Activated naive CD4-positive, alpha-beta T cell treated with anti-CD3 and anti-CD28 coated beads, Interleukin-2, amount 10 ng/mL, durations not matched to agents 7 days and 5 days (primary cell): ENCODE results near the gene FAM3B.

Experiments used
- CTCF ChIA-PET: fragments of 350-600 bp; sonication (Branson Sonifier 250); formaldehyde crosslinking; loops from one replicate; lab custom pipeline; 2021; ENCODE audit warnings: antibody characterized with exemption; lab: Charles Lee
- DNase-seq: peaks from one replicate; pipeline ENCODE4 v3.0.0-alpha.2; 2020
- H3K27ac Mint-ChIP-seq: one replicate; pipeline ENCODE4 v1.8.0; 2021; ENCODE audit warnings: mild to moderate bottlenecking, moderate library complexity, mixed read lengths
- H3K27me3 Mint-ChIP-seq: one replicate; pipeline ENCODE4 v1.8.0; 2021; ENCODE audit warnings: mild to moderate bottlenecking, mixed read lengths
- H3K36me3 Mint-ChIP-seq: one replicate; pipeline ENCODE4 v1.8.0; 2021; ENCODE audit warnings: mixed read lengths
- H3K4me1 Mint-ChIP-seq: one replicate; pipeline ENCODE4 v1.8.0; 2021; ENCODE audit warnings: mixed read lengths
- H3K4me3 Mint-ChIP-seq: one replicate; pipeline ENCODE4 v1.8.0; 2021; ENCODE audit warnings: mild to moderate bottlenecking, moderate library complexity, mixed read lengths
- H3K9me3 Mint-ChIP-seq: one replicate; pipeline ENCODE4 v1.8.0; 2021; ENCODE audit warnings: mixed read lengths

FAM3B gene, protein sequence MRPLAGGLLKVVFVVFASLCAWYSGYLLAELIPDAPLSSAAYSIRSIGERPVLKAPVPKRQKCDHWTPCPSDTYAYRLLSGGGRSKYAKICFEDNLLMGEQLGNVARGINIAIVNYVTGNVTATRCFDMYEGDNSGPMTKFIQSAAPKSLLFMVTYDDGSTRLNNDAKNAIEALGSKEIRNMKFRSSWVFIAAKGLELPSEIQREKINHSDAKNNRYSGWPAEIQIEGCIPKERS

DNA sequence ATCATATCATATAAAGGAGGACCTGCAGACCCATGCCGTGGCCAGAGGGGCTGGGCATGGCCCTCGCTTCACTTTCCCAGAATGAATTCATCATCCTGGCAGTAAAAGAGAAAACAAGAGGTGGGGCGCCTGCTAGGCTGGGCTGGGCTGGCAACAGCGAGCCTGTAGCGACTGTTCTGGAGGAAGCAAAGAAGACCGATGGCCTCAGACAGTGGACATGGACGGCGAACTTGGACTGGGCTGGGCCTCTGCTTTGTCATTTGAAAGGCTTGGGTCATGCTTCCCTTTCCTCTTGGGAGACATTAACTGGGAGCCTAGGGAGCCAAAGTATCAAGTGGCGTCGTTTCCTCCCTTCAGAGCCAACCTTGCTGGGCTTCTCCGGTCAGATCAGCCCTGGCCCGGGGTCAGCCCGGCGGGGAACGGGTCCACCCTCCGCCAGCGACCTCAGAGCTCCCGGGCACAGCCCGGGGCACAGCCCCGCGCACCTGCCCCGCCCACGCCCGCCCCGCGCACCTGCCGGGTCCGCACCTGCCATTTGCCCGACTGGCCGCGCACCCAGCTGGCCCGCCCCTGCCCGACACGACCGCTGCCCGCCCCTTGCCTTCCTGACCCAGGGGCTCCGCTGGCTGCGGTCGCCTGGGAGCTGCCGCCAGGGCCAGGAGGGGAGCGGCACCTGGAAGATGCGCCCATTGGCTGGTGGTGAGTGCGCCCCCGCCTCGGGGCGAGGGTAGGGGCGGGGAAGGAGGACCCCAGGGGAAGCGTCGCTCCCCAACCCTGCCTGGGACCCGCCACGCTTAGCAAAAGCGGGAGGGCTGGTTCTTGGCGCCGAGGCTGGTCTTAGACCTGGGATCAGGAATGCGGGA is at the start of gene FAM3B:
Gene FAM3B, plus strand, starts transcription at position 602 of the 863 bp plus-strand sequence. Its CDS starts 79 bp downstream, at position 681.
- Mint-ChIP-seq H3K36me3 (no peaks in the 10 kb centered on the region), H3K4me1 (peaks cover 7% of the 10 kb centered on the region), H3K9me3 (no peaks in the 10 kb centered on the region), H3K27ac (no peak within 1 kb of the TSS), H3K4me3 (no peak within 1 kb of the TSS), H3K27me3 (peaks cover 73% of the 10 kb centered on the region)
- CTCF ChIA-PET: no interaction called here
- DNase-seq: no peak

GRCh38 chr21:41267346-41267745 is 49.3 kb upstream of the FAM3B start:
- H3K4me3 Mint-ChIP-seq: no peak overlapping the region
- H3K4me1 Mint-ChIP-seq: no peaks in the 10 kb centered on the region
- DNase-seq: no peak
- CTCF ChIA-PET: interaction anchor here (2.5 kb wide), 1 partner anchor 16 kb away, joined by 8 read pairs; no protein-coding TSS in a partner anchor
- H3K9me3 Mint-ChIP-seq: peaks cover 1% of the 10 kb centered on the region
- H3K36me3 Mint-ChIP-seq: no peaks in the 10 kb centered on the region
- no peak overlapping the region for H3K27ac Mint-ChIP-seq
- peaks cover 18% of the 10 kb centered on the region for H3K27me3 Mint-ChIP-seq

DNA sequence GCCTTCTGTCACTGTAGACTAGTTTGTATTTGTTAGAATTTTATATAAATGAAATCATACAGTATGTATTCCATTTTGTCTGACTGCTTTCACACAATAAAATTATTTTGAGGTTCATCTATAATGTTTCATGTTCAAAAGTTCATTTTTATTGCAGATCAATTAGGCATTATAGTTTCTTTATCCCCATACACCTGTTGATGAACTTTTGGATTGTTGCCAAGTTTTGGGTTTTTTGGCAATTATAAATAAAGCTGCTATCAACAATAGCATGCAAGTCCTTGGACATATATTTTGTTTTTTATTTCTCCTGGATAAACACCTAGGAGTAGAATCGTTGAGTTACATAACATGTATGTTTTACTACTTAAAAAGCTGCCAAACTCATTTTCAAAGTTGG is 47.1 kb upstream of the FAM3B start:
- peaks cover 17% of the 10 kb centered on the region for H3K27me3 Mint-ChIP-seq
- H3K36me3 Mint-ChIP-seq: no peaks in the 10 kb centered on the region
- no peak overlapping the region for H3K4me3 Mint-ChIP-seq
- H3K9me3 Mint-ChIP-seq: peaks cover 6% of the 10 kb centered on the region
- H3K27ac Mint-ChIP-seq: no peak overlapping the region
- no peak for DNase-seq
- no peaks in the 10 kb centered on the region for H3K4me1 Mint-ChIP-seq
- CTCF ChIA-PET: interaction anchor here (2.5 kb wide), 1 partner anchor 14 kb away, joined by 8 read pairs; no protein-coding TSS in a partner anchor

- Mint-ChIP-seq H3K9me3 (peaks cover 6% of the 10 kb centered on the region), H3K27me3 (peaks cover 35% of the 10 kb centered on the region), H3K27ac (no peak overlapping the region), H3K4me3 (no peak overlapping the region), H3K4me1 (no peaks in the 10 kb centered on the region), H3K36me3 (no peaks in the 10 kb centered on the region)
- CTCF ChIA-PET: no interaction called here
- no peak for DNase-seq
These were observed 39.4 kb upstream of the FAM3B start for GRCh38 chr21:41277196-41277595.

DNA sequence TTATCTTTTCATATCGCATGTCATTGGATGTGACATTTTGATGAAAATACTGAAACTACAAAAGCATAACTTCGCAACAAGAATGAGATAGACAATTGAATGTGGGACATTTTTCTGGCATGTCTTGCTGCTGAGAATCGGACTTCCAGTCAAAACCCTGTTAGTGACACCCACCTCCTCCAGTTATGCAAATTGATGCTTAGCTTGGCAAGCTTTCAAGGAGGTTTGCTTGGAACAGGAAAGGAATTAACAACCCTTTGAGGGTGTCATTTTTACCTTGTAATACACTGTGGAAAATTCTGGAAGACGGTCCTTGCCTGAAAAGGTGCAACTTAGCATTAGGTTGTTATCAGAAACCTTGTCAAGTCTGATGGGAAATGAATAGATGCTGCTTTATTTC is 38.8 kb upstream of the FAM3B start:
- Mint-ChIP-seq H3K36me3 (no peaks in the 10 kb centered on the region), H3K9me3 (peaks cover 1% of the 10 kb centered on the region), H3K4me1 (no peaks in the 10 kb centered on the region), H3K27ac (no peak overlapping the region), H3K4me3 (no peak overlapping the region), H3K27me3 (peaks cover 39% of the 10 kb centered on the region)
- no peak for DNase-seq
- CTCF ChIA-PET: no interaction called here

DNA sequence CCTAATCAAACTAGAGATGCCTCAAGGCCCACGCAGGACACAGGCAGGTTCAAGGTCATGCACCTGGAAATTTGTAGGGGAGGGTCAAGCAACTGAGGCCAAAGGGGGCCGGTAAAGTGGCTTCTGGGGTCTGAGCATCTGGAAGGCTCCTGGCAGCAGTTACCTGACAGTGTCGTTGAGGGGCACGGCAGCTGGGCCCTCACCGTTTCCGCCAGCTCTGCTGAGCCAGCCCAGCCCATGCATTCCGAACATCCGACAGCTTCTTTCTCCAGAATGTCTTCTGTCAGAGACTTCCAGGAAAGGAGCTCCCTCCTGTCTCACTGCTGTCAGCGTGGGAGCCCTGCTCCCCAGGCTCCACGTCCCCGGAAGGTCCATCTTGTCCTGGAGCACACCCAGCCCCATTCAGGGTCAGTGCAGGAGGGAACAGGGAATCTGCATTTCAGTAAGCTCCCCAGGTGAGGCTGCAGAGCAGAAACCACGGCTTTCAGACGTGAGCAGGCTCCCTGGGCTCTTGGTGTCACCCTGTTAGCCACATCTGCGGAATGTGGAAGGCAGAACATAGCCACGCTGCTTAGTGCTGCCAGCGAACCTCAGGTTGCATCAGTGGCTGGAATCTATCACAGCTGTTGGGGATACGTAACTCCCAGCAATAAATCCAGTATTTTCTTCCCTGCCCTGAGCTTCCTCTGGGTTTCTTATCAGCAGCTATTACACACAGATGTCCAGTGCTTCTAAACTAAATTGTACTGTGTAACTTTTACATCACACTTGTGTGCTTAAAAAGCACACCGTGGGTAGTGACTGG is 36.3 kb upstream of the FAM3B start:
- H3K4me3 Mint-ChIP-seq: no peak overlapping the region
- no peaks in the 10 kb centered on the region for H3K9me3 Mint-ChIP-seq
- H3K27me3 Mint-ChIP-seq: peaks cover 44% of the 10 kb centered on the region
- no peaks in the 10 kb centered on the region for H3K36me3 Mint-ChIP-seq
- no peaks in the 10 kb centered on the region for H3K4me1 Mint-ChIP-seq
- CTCF ChIA-PET: no interaction called here
- DNase-seq: no peak
- H3K27ac Mint-ChIP-seq: no peak overlapping the region

GRCh38 chr21:41282412-41282811 is 34.2 kb upstream of the FAM3B start:
- H3K27me3 Mint-ChIP-seq: peaks cover 41% of the 10 kb centered on the region
- no peak overlapping the region for H3K4me3 Mint-ChIP-seq
- CTCF ChIA-PET: interaction anchor here (0.8 to 2.9 kb wide), 34 partner anchors 9 to 836 kb away, joined by 3 to 18 read pairs (median 5); partner anchors contain the start of gene MX1
- no peak for DNase-seq
- no peaks in the 10 kb centered on the region for H3K9me3 Mint-ChIP-seq
- no peaks in the 10 kb centered on the region for H3K36me3 Mint-ChIP-seq
- no peak overlapping the region for H3K27ac Mint-ChIP-seq
- no peaks in the 10 kb centered on the region for H3K4me1 Mint-ChIP-seq

- Mint-ChIP-seq H3K4me1 (no peaks in the 10 kb centered on the region), H3K9me3 (no peaks in the 10 kb centered on the region), H3K27me3 (peaks cover 41% of the 10 kb centered on the region), H3K4me3 (no peak overlapping the region), H3K27ac (no peak overlapping the region), H3K36me3 (no peaks in the 10 kb centered on the region)
- peak; percentile 63 for DNase-seq
- CTCF ChIA-PET: interaction anchor here (0.5 to 2.9 kb wide), 59 partner anchors 8 to 835 kb away, joined by 3 to 18 read pairs (median 3); partner anchors contain the start of gene MX1
These were observed 33.3 kb upstream of the FAM3B start for GRCh38 chr21:41283211-41283818.

DNA sequence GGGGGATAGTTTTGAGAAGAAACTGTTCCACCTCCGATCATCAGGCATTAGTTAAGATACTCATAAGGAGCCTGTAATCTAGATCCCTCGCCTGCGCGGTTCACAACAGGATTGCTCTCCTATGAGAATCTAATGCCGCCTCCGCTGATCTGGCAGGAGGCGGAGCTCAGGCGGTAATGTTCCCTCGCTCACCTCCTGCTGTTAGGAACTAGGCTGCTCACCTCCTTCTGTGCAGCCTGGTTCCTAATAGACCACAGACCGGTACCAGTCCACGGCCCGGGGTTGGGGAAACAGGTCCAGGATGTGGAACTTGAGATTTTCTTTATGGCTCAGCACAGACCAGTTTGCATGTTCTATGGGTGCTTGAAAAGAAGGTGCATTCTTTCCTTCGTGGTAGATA is 27.2 kb upstream of the FAM3B start:
- no peak for DNase-seq
- H3K4me3 Mint-ChIP-seq: no peak overlapping the region
- H3K9me3 Mint-ChIP-seq: no peaks in the 10 kb centered on the region
- no peaks in the 10 kb centered on the region for H3K36me3 Mint-ChIP-seq
- CTCF ChIA-PET: no interaction called here
- H3K4me1 Mint-ChIP-seq: peaks cover 10% of the 10 kb centered on the region
- peaks cover 43% of the 10 kb centered on the region for H3K27me3 Mint-ChIP-seq
- no peak overlapping the region for H3K27ac Mint-ChIP-seq

DNA sequence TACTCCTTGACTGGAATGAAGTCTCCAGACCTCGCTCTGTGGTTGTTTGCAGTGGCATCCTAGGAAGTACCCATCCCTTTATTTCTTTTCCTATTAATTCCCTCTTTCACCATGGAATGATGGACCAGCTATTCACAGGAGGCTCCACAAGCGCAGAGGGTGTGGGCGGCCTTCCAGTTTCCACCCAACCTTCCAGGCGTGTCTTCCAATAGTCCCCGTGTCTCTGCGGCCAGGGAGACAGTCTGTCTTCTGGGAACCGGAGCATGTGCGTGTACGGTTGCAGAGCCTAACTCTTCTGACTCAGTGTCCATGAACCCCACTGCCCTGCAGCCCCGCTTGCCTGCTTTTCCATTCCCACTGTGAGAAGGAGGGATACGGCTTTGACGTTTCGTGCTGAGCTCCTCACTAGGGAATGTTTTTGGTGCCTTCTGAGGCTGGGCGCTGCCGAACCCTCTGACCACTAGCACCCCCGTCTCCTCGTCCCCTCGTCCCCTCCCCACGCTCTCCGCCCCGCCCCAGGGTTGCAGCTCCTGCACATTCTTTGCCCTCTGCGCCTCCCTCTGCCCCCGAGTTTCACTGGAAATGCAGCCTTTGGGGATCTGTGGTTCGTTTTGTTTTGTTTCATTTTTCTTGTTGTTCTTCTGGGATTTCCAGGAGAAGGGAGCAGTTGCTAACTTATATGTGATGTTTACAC is 26.3 kb upstream of the FAM3B start:
- DNase-seq: no peak
- H3K36me3 Mint-ChIP-seq: no peaks in the 10 kb centered on the region
- peaks cover 10% of the 10 kb centered on the region for H3K4me1 Mint-ChIP-seq
- no peak overlapping the region for H3K27ac Mint-ChIP-seq
- CTCF ChIA-PET: no interaction called here
- H3K9me3 Mint-ChIP-seq: no peaks in the 10 kb centered on the region
- H3K27me3 Mint-ChIP-seq: peaks cover 44% of the 10 kb centered on the region
- no peak overlapping the region for H3K4me3 Mint-ChIP-seq

DNA sequence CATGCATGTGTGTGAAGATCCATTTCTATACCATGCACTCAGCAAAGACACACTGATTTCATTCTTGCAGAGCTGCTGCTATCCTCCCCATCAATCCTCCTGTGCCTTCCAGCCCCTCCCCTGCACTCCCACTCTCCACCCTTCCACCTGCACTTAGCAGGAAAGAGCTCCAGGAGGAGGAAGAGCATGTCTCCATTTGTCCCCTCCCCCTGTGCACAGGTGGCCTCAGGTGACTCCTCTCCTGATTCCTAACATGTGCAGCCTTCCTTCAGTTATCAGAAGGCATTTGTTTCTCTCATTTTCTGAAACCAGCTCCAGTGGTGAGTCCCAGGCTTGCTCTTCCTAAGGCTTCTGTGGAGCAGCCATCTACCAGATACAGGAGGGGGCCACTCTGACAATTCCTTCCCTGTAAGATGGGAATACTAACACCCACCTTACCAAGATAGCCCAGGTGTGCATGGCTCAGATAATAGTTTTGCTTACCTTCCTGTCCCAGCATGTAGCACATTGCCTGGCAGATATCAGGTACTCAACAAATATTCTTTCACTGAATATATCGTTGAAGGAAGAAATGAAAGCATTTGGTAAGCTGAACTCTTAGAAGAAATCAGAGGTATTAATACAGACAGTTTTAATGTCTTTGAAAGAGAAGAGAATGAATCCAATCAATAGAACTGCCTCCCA is 21.9 kb upstream of the FAM3B start:
- Mint-ChIP-seq H3K27me3 (peaks cover 38% of the 10 kb centered on the region), H3K9me3 (no peaks in the 10 kb centered on the region), H3K36me3 (no peaks in the 10 kb centered on the region), H3K4me1 (peaks cover 10% of the 10 kb centered on the region), H3K27ac (peak overlapping the region; percentile 8), H3K4me3 (no peak overlapping the region)
- CTCF ChIA-PET: no interaction called here
- DNase-seq: no peak

GRCh38 chr21:41295721-41296254 is 20.8 kb upstream of the FAM3B start:
- no peak for DNase-seq
- peaks cover 10% of the 10 kb centered on the region for H3K4me1 Mint-ChIP-seq
- CTCF ChIA-PET: interaction anchor here (1.2 kb wide), 1 partner anchor 9 kb away, joined by 4 read pairs; no protein-coding TSS in a partner anchor
- H3K36me3 Mint-ChIP-seq: no peaks in the 10 kb centered on the region
- no peaks in the 10 kb centered on the region for H3K9me3 Mint-ChIP-seq
- no peak overlapping the region for H3K27ac Mint-ChIP-seq
- H3K27me3 Mint-ChIP-seq: peaks cover 28% of the 10 kb centered on the region
- no peak overlapping the region for H3K4me3 Mint-ChIP-seq

DNA sequence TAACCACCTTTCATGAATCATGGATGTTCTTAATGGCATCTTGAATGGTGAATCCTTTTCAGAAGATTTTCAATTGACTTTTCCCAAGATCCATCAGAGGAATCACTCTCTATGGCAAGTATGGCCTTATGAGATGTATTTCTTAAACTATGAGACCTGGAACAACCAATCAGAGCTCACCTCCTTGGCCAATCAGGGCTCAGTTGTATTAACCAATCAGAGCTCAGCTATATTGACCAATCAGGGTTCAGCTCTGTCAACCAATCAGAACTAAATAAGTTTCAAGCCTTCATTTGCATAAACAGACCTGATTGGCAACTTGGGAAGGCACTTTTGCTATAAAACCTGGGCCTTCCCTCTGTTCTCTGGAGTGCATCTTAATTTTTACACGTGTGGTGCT is 13.6 kb upstream of the FAM3B start:
- peaks cover 12% of the 10 kb centered on the region for H3K27me3 Mint-ChIP-seq
- no peak overlapping the region for H3K4me3 Mint-ChIP-seq
- H3K4me1 Mint-ChIP-seq: no peaks in the 10 kb centered on the region
- H3K27ac Mint-ChIP-seq: no peak overlapping the region
- peaks cover 4% of the 10 kb centered on the region for H3K9me3 Mint-ChIP-seq
- DNase-seq: no peak
- H3K36me3 Mint-ChIP-seq: no peaks in the 10 kb centered on the region
- CTCF ChIA-PET: no interaction called here
